K562 (cell line): Measurements from ENCODE around the gene MRPS24. TPM values are rescaled to one million over a fixed set of nuclear protein-coding genes. Genes with fewer than 3 reads are reported as not detected.
A peak's percentile ranks its signal among the peaks of the same experiment; 100 is the strongest.
"Not testable (repeated sequence)": the region's sequence is repeated elsewhere in the genome, so short reads cannot be mapped to it uniquely, and the experiment has no call there.

Experiments used
- ATAC-seq: fragments of 200-7000 bp; cut with Tn5 transposase; 3 replicates; pipeline ENCODE4 v1.9.1; 2020; ENCODE audit warnings: moderate library complexity
- BruUV-seq: library from RNA; stranded (reverse); fragments of 400-500 nt; replicated peaks from 2 replicates; lab custom pipeline; 2021; lab: Mats Ljungman, UMichigan
- CTCF ChIA-PET: fragments of 300-600 bp; formaldehyde crosslinking; extraction: SDS; loops from one replicate; lab custom pipeline; 2021; ENCODE audit warnings: low intra/inter-chr PET ratio; lab: Yijun Ruan, JAX
- POLR2A ChIA-PET: fragments of 300-600, 350-650 bp; sonication (Branson Sonifier 250); formaldehyde crosslinking; extraction: SDS; loops from one replicate; lab custom pipeline; 2021; ENCODE audit warnings: antibody characterized with exemption, inconsistent platforms; lab: Yijun Ruan, JAX
- DNase-seq, 4 experiments: peaks; one replicate each; pipeline versions ENCODE4 v3.0.0 to v3.0.0-alpha.2; 2011 to 2018; ENCODE audit warnings: low spot score in 3 of 4, mixed read lengths in 3 of 4; ENCODE audit errors: extremely low read depth in 1 of 4
- FAIRE-seq: peaks from 2 replicates; lab custom pipeline; 2011; peaks lifted over from hg19 to GRCh38; lab: Jason Lieb, UNC
- H2AFZ ChIP-seq: 2 replicates; pipeline ENCODE4 v1.6.0; 2011; ENCODE audit warnings: low read depth, low read length, control low read depth, inconsistent platforms
- H3K27ac ChIP-seq: fragments of 200-600 bp; 3 replicates; pipeline ENCODE4 v1.8.0; 2011; ENCODE audit warnings: low read depth, mild to moderate bottlenecking, control low read depth, inconsistent platforms, low read length, moderate library complexity, mixed read lengths; ENCODE audit errors: extremely low read depth
- H3K27me3 ChIP-seq, 2 experiments: fragments of 300-600 bp in 1 of 2; 2 replicates in 1 of 2; 3 replicates in 1 of 2; pipeline versions ENCODE4 v1.6.0 to v1.8.0; 2011; ENCODE audit warnings: inconsistent platforms in 2 of 2, low read length in 2 of 2, mild to moderate bottlenecking in 1 of 2, mixed read lengths in 1 of 2, moderate library complexity in 1 of 2; ENCODE audit not compliant: control insufficient read depth in 2 of 2, insufficient read depth in 2 of 2
- H3K36me3 ChIP-seq: fragments of 300-600 bp; 3 replicates; pipeline ENCODE4 v1.8.0; 2011; ENCODE audit warnings: mild to moderate bottlenecking, low read length, inconsistent platforms; ENCODE audit not compliant: control insufficient read depth, insufficient read depth
- H3K4me1 ChIP-seq, 2 experiments: fragments of 200-600 bp in 1 of 2; replicated peaks in 1 of 2; 2 replicates in 1 of 2; 3 replicates in 1 of 2; pipeline versions ENCODE4 v1.5.1 to v1.8.0; 2011; ENCODE audit warnings: inconsistent platforms in 2 of 2, low read length in 2 of 2, mild to moderate bottlenecking in 1 of 2, mixed read lengths in 1 of 2, moderate library complexity in 1 of 2; ENCODE audit not compliant: control insufficient read depth in 2 of 2, insufficient read depth in 2 of 2
- H3K4me2 ChIP-seq: 2 replicates; pipeline ENCODE4 v1.6.1; 2011; ENCODE audit warnings: low read length, control low read depth, inconsistent platforms, mixed read lengths; ENCODE audit not compliant: insufficient read depth
- H3K4me3 ChIP-seq: fragments of 200-600 bp; sonication (generic), shearing (Covaris generic); 2 replicates; pipeline ENCODE4 v1.5.1; 2016; ENCODE audit warnings: control low read depth, inconsistent platforms
- H3K79me2 ChIP-seq: fragments of 200-600 bp; 3 replicates; pipeline ENCODE4 v1.8.0; 2011; ENCODE audit warnings: low read length, inconsistent platforms; ENCODE audit not compliant: control insufficient read depth, insufficient read depth
- H3K9ac ChIP-seq, 2 experiments: 2 replicates each; pipeline versions ENCODE4 v1.6.0 to v1.6.1; 2011; ENCODE audit warnings: low read depth in 2 of 2, low read length in 2 of 2, control low read depth in 1 of 2, inconsistent platforms in 1 of 2, mild to moderate bottlenecking in 1 of 2, mixed read lengths in 1 of 2; ENCODE audit not compliant: insufficient read depth in 1 of 2
- H3K9me1 ChIP-seq: one replicate; pipeline ENCODE4 v1.6.0; 2011; ENCODE audit warnings: inconsistent platforms, mild to moderate bottlenecking, low read length, moderate library complexity; ENCODE audit not compliant: control insufficient read depth, insufficient read depth
- H3K9me3 ChIP-seq: replicated peaks from 2 replicates; pipeline ENCODE4 v1.5.1; 2011; ENCODE audit warnings: low read depth, low read length, inconsistent platforms; ENCODE audit not compliant: control insufficient read depth, insufficient read depth
- H4K20me1 ChIP-seq: replicated peaks from 2 replicates; pipeline ENCODE4 v1.6.1; 2011; ENCODE audit warnings: low read length, inconsistent platforms, mixed read lengths; ENCODE audit not compliant: control insufficient read depth, insufficient read depth
- CBX3 ChIP-seq, 2 experiments: IDR thresholded peaks; 1 replicate in 1 of 2; 2 replicates in 1 of 2; pipeline ENCODE4 v1.6.1; 2012; ENCODE audit warnings: inconsistent platforms in 2 of 2, low read length in 2 of 2, borderline replicate concordance in 1 of 2, control low read depth in 1 of 2
- E2F8 ChIP-seq: fragments of 450-650 bp; IDR thresholded peaks from 2 replicates; pipeline ENCODE4 v1.7.1; 2018; ENCODE audit warnings: mild to moderate bottlenecking, low read depth; ENCODE audit not compliant: partially characterized antibody
- TSC22D4 ChIP-seq: fragments of 450-650 bp; IDR thresholded peaks from 2 replicates; pipeline ENCODE4 v1.6.1; 2016; ENCODE audit warnings: missing genetic modification characterization, missing biosample characterization, control low read depth
- ZNF280A ChIP-seq: fragments of 450-650 bp; IDR thresholded peaks from 2 replicates; pipeline ENCODE4 v1.6.1; 2018; ENCODE audit warnings: mild to moderate bottlenecking, low read depth; ENCODE audit not compliant: partially characterized antibody
- ZNF592 ChIP-seq: fragments of 450-650 bp; IDR thresholded peaks from 2 replicates; pipeline ENCODE4 v1.6.1; 2017; ENCODE audit warnings: antibody characterized with exemption, mild to moderate bottlenecking
- WGBS: fragments of 100-300 bp; shearing (Covaris generic); methylation state at CpG from one replicate; pipeline ENCODE4 v1.1.6; 2016; ENCODE audit warnings: low coverage, mixed read lengths; ENCODE audit not compliant: insufficient coverage; ENCODE audit errors: missing lambda C conversion rate; 5-methylcytosine and 5-hydroxymethylcytosine counted together
- in situ Hi-C: fragments of 300-500 bp; cut with MboI; formaldehyde crosslinking; loops from 4 replicates; pipeline ENCODE4 v1.15.0; 2018; ENCODE audit warnings: inconsistent platforms, mixed read lengths
- intact Hi-C: fragments of 100-400 bp; cut with micrococcal nuclease; formaldehyde crosslinking; loops from 2 replicates; pipeline ENCODE4 v1.14.2; 2022
- polyA plus RNA-seq, 8 experiments: library from polyadenylated mRNA; depleted of rRNA in 4 of 8; stranded (reverse) in 5 of 8; unstranded in 3 of 8; fragments of >200 nt; fragmentation: Nextera tagmentation in 2 of 8; fragmentation: Illumina TruSeq in 1 of 8; extraction: Ambion mirVana in 2 of 8; extraction: Trizol in 1 of 8; gene quantifications; 2 replicates each; pipeline versions ENCODE4 v1.2.1 to v1.2.3, GENCODE V29; 2011 to 2014; ENCODE audit warnings: inconsistent platforms in 1 of 8, missing spikeins in 1 of 8
- total RNA-seq, 7 experiments: library from RNA; depleted of rRNA in 6 of 7; stranded (reverse); fragments of >200 nt in 6 of 7; fragmentation: Illumina TruSeq in 2 of 7; extraction: Trizol in 2 of 7; gene quantifications; 2 replicates each; pipeline versions ENCODE4 v1.2.1 to v1.2.3, GENCODE V29; 2011 to 2021; ENCODE audit warnings: low replicate concordance in 1 of 7

The MRPS24 gene
- total and polyA plus RNA-seq, 9 of the 15 experiments (the other 6 are each of a cell fraction or from before 2014, with no cell fraction given) = 51.4 to 214 (median 169) TPM

- ATAC-seq, H4K20me1 ChIP-seq, DNase-seq, CTCF ChIA-PET, H3K36me3 ChIP-seq, H3K4me2 ChIP-seq, H3K9me1 ChIP-seq, H3K4me3 ChIP-seq, H2AFZ ChIP-seq, H3K9ac ChIP-seq, H3K79me2 ChIP-seq, BruUV-seq, FAIRE-seq, H3K9me3 ChIP-seq, H3K27ac ChIP-seq, POLR2A ChIA-PET, H3K4me1 ChIP-seq: not testable (repeated sequence)
- peaks cover 8 to 15% of the 10 kb centered on the region in 2 experiments; a peak in 4 of 5 replicates for H3K27me3 ChIP-seq
- 0 out of 3 replicates have a peak, but pooled peaks of 1 of the 2 experiments have one; percentile 39 for TF ChIP-seq CBX3 (IDR thresholded peaks at IDR 0.05; ENCODE audit: borderline replicate concordance in 1 of 2, low read length in 2 of 2)
- peak; percentile 16 for TF ChIP-seq ZNF280A
- intact Hi-C loops (loop anchor here (10.0 kb wide), 1 partner anchor 1886 kb away; no protein-coding TSS in a partner anchor), in situ Hi-C loops (loop anchor here (10.0 to 25.0 kb wide), 3 partner anchors 246 to 1894 kb away; partner anchors contain the start of gene STK17A)
These were observed 38.4 kb downstream of the MRPS24 start for GRCh38 chr7:43830917-43831316.

- intact Hi-C loops (no loop called here), in situ Hi-C loops (loop anchor here (25.0 kb wide), 1 partner anchor 1888 kb away; no protein-coding TSS in a partner anchor)
- no peaks in the 10 kb centered on the region for H4K20me1 ChIP-seq
- FAIRE-seq (no peak), ATAC-seq (no peak; the same call in 2 of the 3 replicates), DNase-seq (no peak)
- no TSS peak for BruUV-seq
- H3K27ac ChIP-seq = no peak overlapping the region
- H3K79me2 ChIP-seq = no peaks in the 10 kb centered on the region
- H3K9me3 ChIP-seq = no peaks in the 10 kb centered on the region; the same call in 1 of the 2 replicates
- no peak overlapping the region for H3K4me3 ChIP-seq
- H3K27me3 ChIP-seq = peaks cover 20 to 21% of the 10 kb centered on the region in 2 experiments
- POLR2A ChIA-PET = interaction anchor here (0.6 to 1.7 kb wide), 3 partner anchors 12 to 519 kb away, joined by 3 to 4 read pairs (median 3); no protein-coding TSS in a partner anchor
- H3K9ac ChIP-seq = no peak overlapping the region
- WGBS = 13% methylated on average over 5 of the region's 5 CpGs
- H3K4me2 ChIP-seq = no peak overlapping the region
- peaks cover 5 to 7% of the 10 kb centered on the region in 2 experiments; a peak in 2 of 5 replicates for H3K4me1 ChIP-seq
- no peaks in the 10 kb centered on the region for H3K9me1 ChIP-seq
- H3K36me3 ChIP-seq = no peaks in the 10 kb centered on the region
- H2AFZ ChIP-seq = no peak overlapping the region
- CTCF ChIA-PET = no interaction called here
- TF ChIP-seq TSC22D4 (no peak), ZNF592 (no peak), E2F8 (no peak)
These were observed 43.9 kb downstream of the MRPS24 start for GRCh38 chr7:43825391-43825808.
